CD4-positive, alpha-beta memory T cell (primary cell): ENCODE data around the gene SHANK2. TPM values are rescaled to one million over a fixed set of nuclear protein-coding genes. Genes with fewer than 3 reads are reported as not detected.

Experiments used
- CTCF ChIA-PET: fragments of 350-600 bp; sonication (Branson Sonifier 250); formaldehyde crosslinking; loops from one replicate; lab custom pipeline; 2021; ENCODE audit warnings: inconsistent platforms; ENCODE audit not compliant: partially characterized antibody; lab: Charles Lee
- POLR2A ChIA-PET: fragments of 350-600 bp; sonication (Branson Sonifier 250); formaldehyde crosslinking; loops from one replicate; lab custom pipeline; 2021; ENCODE audit not compliant: partially characterized antibody; lab: Charles Lee
- DNase-seq, 5 donors: peaks; one replicate each; pipeline versions ENCODE4 v3.0.0 to v3.0.0-alpha.2; 2020 to 2022; ENCODE audit warnings: mixed read lengths in 1 of 5
- H3K27ac ChIP-seq: one replicate; pipeline ENCODE4 v1.7.0; 2013; ENCODE audit warnings: low read depth, low read length
- H3K27me3 ChIP-seq: 2 replicates; pipeline ENCODE4 v1.7.0; 2013; ENCODE audit warnings: mild to moderate bottlenecking, low read length, moderate library complexity; ENCODE audit not compliant: insufficient read depth
- H3K36me3 ChIP-seq: 2 replicates; pipeline ENCODE4 v1.7.0; 2013; ENCODE audit warnings: mild to moderate bottlenecking, low read length, moderate library complexity; ENCODE audit not compliant: insufficient read depth
- H3K4me1 ChIP-seq: 2 replicates; pipeline ENCODE4 v1.7.0; 2013; ENCODE audit warnings: mild to moderate bottlenecking, low read length, moderate library complexity; ENCODE audit not compliant: insufficient read depth
- H3K4me3 ChIP-seq, 2 donors: one replicate each; pipeline ENCODE4 v1.7.0; 2013; ENCODE audit warnings: low read length in 2 of 2, mild to moderate bottlenecking in 1 of 2
- H3K9me3 ChIP-seq, 2 donors: one replicate each; pipeline ENCODE4 v1.7.0; 2013; ENCODE audit warnings: low read length in 2 of 2, control low read depth in 1 of 2; ENCODE audit not compliant: control insufficient read depth in 1 of 2
- H3K27ac Mint-ChIP-seq, 7 donors: one replicate each; pipeline ENCODE4 v1.8.0; 2020 to 2021; ENCODE audit warnings: mixed read lengths in 7 of 7, mild to moderate bottlenecking in 6 of 7, inconsistent platforms in 3 of 7, moderate library complexity in 3 of 7
- H3K27me3 Mint-ChIP-seq, 2 donors: one replicate each; pipeline ENCODE4 v1.8.0; 2020 to 2021; ENCODE audit warnings: mixed read lengths in 2 of 2
- H3K36me3 Mint-ChIP-seq, 2 donors: one replicate each; pipeline ENCODE4 v1.8.0; 2020 to 2021; ENCODE audit warnings: mixed read lengths in 2 of 2, inconsistent platforms in 1 of 2, mild to moderate bottlenecking in 1 of 2
- H3K4me1 Mint-ChIP-seq, 4 donors: one replicate each; pipeline ENCODE4 v1.8.0; 2020 to 2021; ENCODE audit warnings: mixed read lengths in 4 of 4, mild to moderate bottlenecking in 1 of 4
- H3K4me3 Mint-ChIP-seq, 8 donors: one replicate each; pipeline ENCODE4 v1.8.0; 2020 to 2021; ENCODE audit warnings: mixed read lengths in 8 of 8, mild to moderate bottlenecking in 7 of 8, moderate library complexity in 6 of 8, inconsistent platforms in 3 of 8
- H3K9me3 Mint-ChIP-seq, 8 donors: one replicate each; pipeline ENCODE4 v1.8.0; 2020 to 2021; ENCODE audit warnings: mixed read lengths in 8 of 8, mild to moderate bottlenecking in 5 of 8, inconsistent platforms in 3 of 8, moderate library complexity in 1 of 8
- intact Hi-C: fragments of 100-400 bp; cut with micrococcal nuclease; formaldehyde crosslinking; loops from one replicate; pipeline ENCODE4 v1.15.1; 2023
- polyA plus RNA-seq, 2 donors: library from polyadenylated mRNA; unstranded; fragments of 300-500 nt; fragmentation: Illumina TruSeq; gene quantifications; one replicate each; pipeline ENCODE4 v1.2.3, GENCODE V29; 2021
- total RNA-seq, 2 experiments: library from RNA; stranded (reverse); gene quantifications; one replicate each; pipeline ENCODE4 v1.2.3, GENCODE V29; 2021

The SHANK2 gene
- total and polyA plus RNA-seq, 4 experiments from 2014 or later: not detected

DNA sequence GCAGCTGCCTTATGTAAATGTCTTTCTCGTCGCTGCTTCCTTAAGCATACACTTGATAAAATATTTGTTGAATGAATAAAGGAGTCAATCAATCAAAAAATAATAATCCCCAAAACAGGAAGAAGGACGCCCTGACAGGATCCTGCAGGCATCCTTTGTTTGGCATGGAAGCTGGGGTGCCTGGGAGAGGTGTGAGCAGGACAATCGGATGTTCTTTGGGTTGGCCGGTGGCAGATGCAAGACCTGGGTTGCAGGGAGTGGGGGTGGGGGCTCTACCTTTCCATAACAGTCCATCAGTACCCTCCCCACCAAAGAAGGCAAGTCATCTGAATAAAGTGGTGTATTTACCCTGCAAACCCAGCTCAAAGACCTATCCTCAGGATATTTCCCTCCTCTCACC is 1.4 kb upstream of the SHANK2 start:
- Mint-ChIP-seq H3K9me3 (peaks cover 0 to 9% (median under 1%) of the 10 kb centered on the region in 8 donors), H3K27ac (no peak overlapping the region), H3K36me3 (no peaks in the 10 kb centered on the region), H3K27me3 (peaks cover 37 to 39% of the 10 kb centered on the region in 2 donors), H3K4me3 (no peak overlapping the region), H3K4me1 (peaks cover 0 to 17% (median under 1%) of the 10 kb centered on the region in 4 donors)
- intact Hi-C loops: no loop called here
- Histone ChIP-seq H3K36me3 (no peaks in the 10 kb centered on the region), H3K4me1 (no peaks in the 10 kb centered on the region), H3K9me3 (no peaks in the 10 kb centered on the region), H3K4me3 (no peak overlapping the region), H3K27me3 (peaks cover 8% of the 10 kb centered on the region), H3K27ac (no peak overlapping the region)
- CTCF ChIA-PET: no interaction called here
- DNase-seq: no peak
- POLR2A ChIA-PET: no interaction called here

DNA sequence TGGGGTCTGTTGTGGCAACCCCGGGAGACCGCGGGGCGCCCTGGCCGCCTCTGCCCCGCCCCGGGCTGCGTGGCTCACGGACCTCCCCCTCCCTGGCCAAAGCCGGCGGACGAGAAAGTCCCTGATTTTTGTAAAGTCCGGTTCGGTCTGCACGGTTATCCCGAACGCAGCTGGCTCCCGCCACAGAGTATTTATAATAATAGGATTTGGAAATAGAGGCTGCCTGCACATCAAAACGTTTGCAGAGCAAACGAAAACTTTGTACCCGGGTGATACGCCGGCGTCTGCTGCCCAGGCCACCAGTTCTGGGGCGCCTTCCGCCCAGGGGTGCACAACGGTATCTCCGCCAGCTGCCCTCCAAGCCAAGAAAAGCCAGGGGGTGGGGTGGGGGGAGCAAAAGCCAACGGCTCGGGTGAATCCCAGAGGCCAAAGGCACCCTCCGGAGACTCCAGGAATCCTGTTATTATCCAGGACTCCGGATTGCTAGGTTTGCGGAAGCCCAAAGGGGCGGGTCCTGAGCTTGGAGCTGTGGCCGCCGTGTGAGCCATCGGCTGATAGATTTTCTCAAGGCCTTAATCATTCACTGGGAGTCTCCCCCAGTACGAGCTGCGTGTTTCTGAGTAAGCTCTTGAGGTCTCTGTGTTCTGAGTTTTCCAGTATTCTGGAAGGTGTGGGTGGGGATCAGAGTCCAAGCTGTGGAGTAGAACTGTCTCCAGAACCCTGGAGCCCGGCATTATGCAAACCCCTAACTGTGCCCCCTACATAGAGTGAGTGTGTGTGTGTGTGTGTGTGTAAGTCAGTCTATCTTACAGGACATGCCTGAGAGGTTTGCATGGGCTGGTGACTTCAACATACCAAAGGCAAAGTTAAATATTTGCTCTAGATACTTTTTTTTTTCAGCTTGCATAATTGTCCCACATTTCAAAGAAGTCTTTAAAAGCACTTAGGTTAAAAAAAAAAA is 673 bp upstream of the SHANK2 start:
- Histone ChIP-seq H3K27ac (no peak overlapping the region), H3K4me3 (no peak overlapping the region), H3K9me3 (no peaks in the 10 kb centered on the region), H3K27me3 (peaks cover 11% of the 10 kb centered on the region), H3K36me3 (no peaks in the 10 kb centered on the region), H3K4me1 (no peaks in the 10 kb centered on the region)
- CTCF ChIA-PET: no interaction called here
- H3K27me3 Mint-ChIP-seq: peaks cover 43 to 44% of the 10 kb centered on the region in 2 donors
- intact Hi-C loops: no loop called here
- no peaks in the 10 kb centered on the region for H3K36me3 Mint-ChIP-seq
- no peak for DNase-seq
- H3K9me3 Mint-ChIP-seq: peaks cover 0 to 4% (median 0%) of the 10 kb centered on the region in 8 donors
- H3K4me1 Mint-ChIP-seq: peaks cover 0 to 17% (median under 1%) of the 10 kb centered on the region in 4 donors
- no peak overlapping the region for H3K27ac Mint-ChIP-seq
- POLR2A ChIA-PET: no interaction called here
- H3K4me3 Mint-ChIP-seq: peak overlapping the region in 1 of 8 donors; percentile 22

DNA sequence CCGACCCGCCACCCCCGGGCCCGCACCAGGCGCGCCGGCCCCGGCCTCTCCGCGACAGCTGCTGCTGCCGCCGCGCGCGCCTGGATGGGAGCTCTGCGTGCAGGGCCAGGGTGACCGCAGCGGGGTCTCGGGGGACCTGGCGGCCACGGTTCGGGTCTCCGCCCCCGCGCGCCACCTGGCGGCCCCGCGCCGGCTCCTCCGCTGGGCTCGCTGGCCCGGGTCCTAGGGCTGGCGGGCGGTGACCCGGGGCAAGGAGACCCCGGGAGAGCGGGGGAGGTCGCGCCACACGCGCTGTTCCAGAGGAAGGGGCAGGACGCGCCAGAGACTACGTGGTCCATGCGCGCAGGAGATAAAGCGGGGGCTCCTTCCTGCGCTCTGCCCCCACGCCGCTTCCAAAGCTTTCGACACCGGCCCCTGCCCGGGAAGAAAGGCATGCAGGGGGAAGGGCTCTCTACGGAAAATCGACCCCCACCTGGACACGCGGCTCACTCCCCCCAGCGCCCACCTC is 562 bp downstream of the SHANK2 start:
- no peaks in the 10 kb centered on the region for H3K36me3 ChIP-seq
- no peak for DNase-seq
- Mint-ChIP-seq H3K4me1 (peaks cover 0 to 17% (median under 1%) of the 10 kb centered on the region in 4 donors), H3K9me3 (peaks cover 0 to 2% (median 0%) of the 10 kb centered on the region in 8 donors), H3K27me3 (peaks cover 43 to 44% of the 10 kb centered on the region in 2 donors), H3K36me3 (no peaks in the 10 kb centered on the region), H3K4me3 (no peak overlapping the region), H3K27ac (no peak overlapping the region)
- ChIA-PET CTCF (no interaction called here), POLR2A (no interaction called here)
- H3K9me3 ChIP-seq: no peaks in the 10 kb centered on the region
- H3K4me3 ChIP-seq: no peak overlapping the region
- no peaks in the 10 kb centered on the region for H3K4me1 ChIP-seq
- no peak overlapping the region for H3K27ac ChIP-seq
- H3K27me3 ChIP-seq: peaks cover 11% of the 10 kb centered on the region
- intact Hi-C loops: no loop called here

DNA sequence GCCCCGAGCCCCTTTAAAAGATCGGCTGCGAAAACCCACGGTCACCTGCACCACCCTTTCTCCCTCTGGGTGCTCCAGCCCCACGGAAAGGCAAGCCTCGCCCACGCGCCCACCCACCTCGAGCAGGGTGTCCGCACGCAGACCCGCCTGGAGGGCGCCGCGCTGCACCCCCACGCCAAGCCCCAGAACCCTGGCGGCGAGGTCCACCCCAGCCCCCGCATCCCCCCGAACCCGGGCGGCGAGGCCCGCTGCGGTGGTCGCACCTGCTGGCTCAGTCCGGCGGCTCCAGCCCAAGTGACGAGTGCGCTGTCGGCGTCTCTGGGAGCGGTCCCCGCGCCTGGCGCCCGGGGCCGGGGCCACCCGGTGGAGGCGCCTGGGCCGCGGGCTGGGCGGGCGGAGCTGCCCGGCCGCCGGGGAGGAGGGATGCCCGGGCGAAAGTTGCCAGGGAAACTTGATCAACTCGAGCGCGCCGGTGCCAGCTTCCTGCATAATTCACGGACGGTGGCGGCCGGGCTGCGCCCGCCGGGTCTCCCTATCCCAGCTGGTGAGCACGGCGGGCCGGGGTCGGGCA is 1.1 kb downstream of the SHANK2 start:
- no peak overlapping the region for H3K27ac Mint-ChIP-seq
- H3K9me3 Mint-ChIP-seq: peaks cover 0 to 2% (median 0%) of the 10 kb centered on the region in 8 donors
- peaks cover 43 to 44% of the 10 kb centered on the region in 2 donors for H3K27me3 Mint-ChIP-seq
- H3K9me3 ChIP-seq: no peaks in the 10 kb centered on the region
- H3K4me1 ChIP-seq: no peaks in the 10 kb centered on the region
- ChIA-PET POLR2A (no interaction called here), CTCF (no interaction called here)
- intact Hi-C loops: no loop called here
- peak overlapping the region in 2 of 8 donors; percentile 22 to 59 for H3K4me3 Mint-ChIP-seq
- no peaks in the 10 kb centered on the region for H3K36me3 ChIP-seq
- H3K36me3 Mint-ChIP-seq: no peaks in the 10 kb centered on the region
- DNase-seq: no peak
- no peak overlapping the region for H3K4me3 ChIP-seq
- H3K27ac ChIP-seq: no peak overlapping the region
- H3K4me1 Mint-ChIP-seq: peaks cover 0 to 17% (median under 1%) of the 10 kb centered on the region in 4 donors
- H3K27me3 ChIP-seq: peaks cover 11% of the 10 kb centered on the region

DNA sequence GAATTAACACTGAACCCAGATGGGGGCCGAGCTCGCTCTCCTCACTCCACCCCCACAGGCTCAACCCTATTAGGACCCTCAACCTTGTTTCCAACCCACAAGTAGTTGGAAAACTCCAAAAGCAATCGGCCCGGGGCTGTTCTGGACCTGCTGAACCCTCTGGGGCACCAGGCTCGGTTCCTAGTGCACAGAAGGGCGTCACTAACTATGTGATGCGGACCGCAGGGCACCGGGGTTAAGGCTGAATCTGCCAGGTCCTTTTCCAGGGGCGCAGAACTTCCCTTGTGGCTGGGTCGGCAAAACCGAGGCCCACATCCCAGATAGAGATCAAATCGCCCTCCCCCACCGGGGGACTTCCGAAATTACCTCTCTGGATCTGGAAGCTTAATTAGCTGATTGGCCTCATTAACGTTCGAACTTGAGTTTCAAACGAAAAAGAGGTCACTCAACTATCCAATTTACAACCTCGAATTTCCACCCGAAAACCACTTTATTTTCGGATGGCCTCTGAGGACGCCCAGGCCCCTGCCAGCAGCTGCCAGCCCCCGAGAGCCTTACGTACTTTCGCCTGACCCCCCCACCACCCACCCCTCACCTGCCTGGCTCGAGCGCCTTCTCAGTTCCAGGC is 1.7 kb downstream of the SHANK2 start:
- H3K4me1 Mint-ChIP-seq: peaks cover 0 to 17% (median under 1%) of the 10 kb centered on the region in 4 donors
- H3K4me3 Mint-ChIP-seq: peak overlapping the region in 5 of 8 donors; percentile 12 to 66 (median 39)
- Histone ChIP-seq H3K27me3 (peaks cover 11% of the 10 kb centered on the region), H3K36me3 (no peaks in the 10 kb centered on the region), H3K27ac (no peak overlapping the region), H3K4me1 (no peaks in the 10 kb centered on the region), H3K4me3 (no peak overlapping the region), H3K9me3 (no peaks in the 10 kb centered on the region)
- no peak overlapping the region for H3K27ac Mint-ChIP-seq
- peaks cover 39 to 42% of the 10 kb centered on the region in 2 donors for H3K27me3 Mint-ChIP-seq
- H3K36me3 Mint-ChIP-seq: no peaks in the 10 kb centered on the region
- POLR2A ChIA-PET: no interaction called here
- no peak for DNase-seq
- intact Hi-C loops: no loop called here
- H3K9me3 Mint-ChIP-seq: peaks cover 0 to 2% (median 0%) of the 10 kb centered on the region in 8 donors
- CTCF ChIA-PET: no interaction called here

DNA sequence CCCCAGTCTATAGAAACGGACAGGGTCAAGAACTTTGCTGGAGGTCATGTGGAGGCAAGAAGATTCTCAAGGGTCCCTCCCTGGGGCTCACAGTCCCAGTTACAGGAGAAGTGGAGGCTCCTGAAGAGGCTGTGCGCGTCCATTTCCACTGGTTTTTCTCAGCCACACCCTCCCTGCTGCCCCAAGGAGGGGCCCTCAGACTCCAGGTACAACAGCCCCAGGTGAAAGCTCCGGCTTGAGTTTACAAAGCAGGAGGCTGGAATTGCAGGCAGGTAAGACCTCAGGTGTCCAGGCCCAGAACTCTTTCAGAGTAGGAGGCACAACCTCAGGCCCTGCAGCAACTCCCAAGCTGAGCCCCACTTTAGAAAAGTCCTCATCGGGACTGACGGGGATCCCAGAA is 3.1 kb downstream of the SHANK2 start:
- no peak overlapping the region for H3K4me3 Mint-ChIP-seq
- H3K9me3 ChIP-seq: no peaks in the 10 kb centered on the region
- DNase-seq: no peak
- intact Hi-C loops: no loop called here
- no peak overlapping the region for H3K27ac Mint-ChIP-seq
- H3K36me3 ChIP-seq: no peaks in the 10 kb centered on the region
- peaks cover 32 to 35% of the 10 kb centered on the region in 2 donors for H3K27me3 Mint-ChIP-seq
- peaks cover 11% of the 10 kb centered on the region for H3K27me3 ChIP-seq
- POLR2A ChIA-PET: no interaction called here
- H3K4me1 Mint-ChIP-seq: peaks cover 0 to 17% (median under 1%) of the 10 kb centered on the region in 4 donors
- no peak overlapping the region for H3K4me3 ChIP-seq
- no peaks in the 10 kb centered on the region for H3K4me1 ChIP-seq
- H3K36me3 Mint-ChIP-seq: no peaks in the 10 kb centered on the region
- H3K9me3 Mint-ChIP-seq: peaks cover 0 to 2% (median 0%) of the 10 kb centered on the region in 8 donors
- CTCF ChIA-PET: no interaction called here
- no peak overlapping the region for H3K27ac ChIP-seq

DNA sequence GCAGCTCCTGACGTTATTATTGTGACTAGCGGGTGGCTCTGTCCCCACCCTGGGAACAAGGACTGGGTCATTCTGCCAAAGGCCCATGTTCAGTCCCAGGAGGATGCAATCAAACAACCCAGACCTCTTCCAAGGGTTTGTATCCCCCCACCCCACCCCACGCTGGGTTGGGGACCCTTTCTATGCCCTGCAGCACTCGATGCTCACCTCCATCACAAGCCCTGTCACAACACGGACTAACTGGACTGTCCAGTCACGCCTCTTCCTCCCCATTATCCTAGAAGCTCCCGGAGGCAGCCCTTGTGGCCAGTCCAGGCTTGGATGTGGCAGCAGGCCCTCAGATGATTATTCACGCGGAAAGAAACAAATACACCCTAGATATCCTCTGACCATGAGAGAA is 3.7 kb downstream of the SHANK2 start:
- no peak overlapping the region for H3K27ac ChIP-seq
- peaks cover 26 to 30% of the 10 kb centered on the region in 2 donors for H3K27me3 Mint-ChIP-seq
- no peak overlapping the region for H3K4me3 Mint-ChIP-seq
- H3K4me1 ChIP-seq: no peaks in the 10 kb centered on the region
- H3K4me3 ChIP-seq: no peak overlapping the region
- intact Hi-C loops: no loop called here
- H3K27me3 ChIP-seq: peaks cover 11% of the 10 kb centered on the region
- H3K36me3 Mint-ChIP-seq: no peaks in the 10 kb centered on the region
- peaks cover 0 to 17% (median under 1%) of the 10 kb centered on the region in 4 donors for H3K4me1 Mint-ChIP-seq
- DNase-seq: no peak
- ChIA-PET CTCF (no interaction called here), POLR2A (no interaction called here)
- no peaks in the 10 kb centered on the region for H3K36me3 ChIP-seq
- no peak overlapping the region for H3K27ac Mint-ChIP-seq
- no peaks in the 10 kb centered on the region for H3K9me3 ChIP-seq
- H3K9me3 Mint-ChIP-seq: peaks cover 0 to 2% (median 0%) of the 10 kb centered on the region in 8 donors
